GM21825 (cell line): Measurements from ENCODE around the gene SOAT2.
"Not testable (repeated sequence)": the region's sequence is repeated elsewhere in the genome, so short reads cannot be mapped to it uniquely, and the experiment has no call there.

ENCODE experiments used
- ATAC-seq: cut with Tn5 transposase; IDR thresholded peaks from one replicate; pipeline ENCODE4 v1.9.1; 2021; ENCODE audit warnings: mild to moderate bottlenecking, moderate library complexity; ENCODE audit not compliant: unreplicated experiment

Gene SOAT2

DNA sequence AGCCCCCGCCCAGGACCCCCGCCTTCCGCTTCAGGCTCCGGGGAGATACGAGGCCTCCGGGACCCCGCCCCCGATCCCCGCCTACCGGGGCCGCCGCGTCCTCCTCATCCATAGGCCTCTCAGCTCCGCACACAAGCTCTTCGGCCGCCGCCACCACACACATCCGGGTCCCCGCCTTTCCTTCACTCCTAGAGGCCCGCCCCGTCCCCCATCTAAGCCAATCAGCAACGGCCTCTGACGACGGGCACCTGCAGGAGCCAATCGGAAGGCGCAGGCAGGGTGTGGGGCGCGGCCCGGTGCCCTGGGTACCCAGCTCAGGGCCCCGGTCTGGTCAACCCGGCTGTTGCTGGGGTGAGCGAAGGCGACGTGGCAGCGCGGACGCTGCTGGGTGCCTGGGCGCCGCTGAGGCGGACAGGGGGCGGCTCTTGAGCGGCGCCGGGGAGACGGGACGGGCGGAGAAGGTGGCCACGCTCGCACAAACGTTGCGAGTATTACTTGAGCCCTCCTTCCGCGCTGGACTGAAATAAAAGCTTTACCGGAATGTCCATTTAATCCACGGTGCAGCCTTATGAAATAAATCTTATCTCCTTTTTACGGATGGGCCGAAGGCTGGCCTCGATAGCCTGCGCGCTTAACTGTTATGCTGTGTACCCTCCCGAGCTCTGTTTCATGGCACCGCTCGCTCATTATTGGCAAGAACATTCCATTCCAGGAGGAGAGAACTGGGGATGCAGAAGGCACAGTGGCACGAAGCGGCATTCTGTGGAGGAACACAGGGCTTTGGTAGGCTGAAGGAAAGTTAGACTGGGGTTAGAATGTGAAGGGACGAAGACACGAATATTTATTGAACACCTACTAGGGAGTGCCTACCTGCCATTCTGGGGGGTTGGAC is 23.8 kb upstream of the SOAT2 start, which contains the start of gene SPRYD3:
Gene SPRYD3 (minus strand): TSS at position 165 of the 892 bp plus-strand sequence. CDS start 57 bp downstream, at position 108.
- ATAC-seq = peak; percentile 98

DNA sequence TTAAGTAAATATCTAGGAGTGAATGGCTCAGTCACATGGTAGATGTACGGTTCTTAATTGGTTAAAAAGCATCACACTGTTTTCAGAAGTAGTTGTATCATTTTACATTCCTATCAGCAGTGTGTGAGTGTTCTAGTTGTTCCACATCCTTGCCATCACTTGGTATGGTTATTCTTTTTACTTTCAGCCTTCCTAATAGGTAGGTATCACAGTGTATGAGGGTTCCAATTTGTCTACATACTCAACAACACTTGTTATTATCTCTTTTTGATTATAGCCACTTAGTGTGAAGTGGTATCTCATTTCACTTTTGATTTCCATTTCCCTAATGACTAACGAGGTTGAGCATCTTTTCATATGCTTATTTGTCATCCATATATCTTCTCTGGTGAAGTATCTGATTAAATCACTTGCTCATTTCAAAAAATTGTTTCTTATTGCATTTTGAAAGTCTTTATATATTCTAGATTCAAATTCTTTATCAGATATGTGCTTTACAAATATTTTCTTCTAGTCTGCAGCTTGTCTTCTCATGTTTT is 20.6 kb upstream of the SOAT2 start:
- ATAC-seq = no peak

DNA sequence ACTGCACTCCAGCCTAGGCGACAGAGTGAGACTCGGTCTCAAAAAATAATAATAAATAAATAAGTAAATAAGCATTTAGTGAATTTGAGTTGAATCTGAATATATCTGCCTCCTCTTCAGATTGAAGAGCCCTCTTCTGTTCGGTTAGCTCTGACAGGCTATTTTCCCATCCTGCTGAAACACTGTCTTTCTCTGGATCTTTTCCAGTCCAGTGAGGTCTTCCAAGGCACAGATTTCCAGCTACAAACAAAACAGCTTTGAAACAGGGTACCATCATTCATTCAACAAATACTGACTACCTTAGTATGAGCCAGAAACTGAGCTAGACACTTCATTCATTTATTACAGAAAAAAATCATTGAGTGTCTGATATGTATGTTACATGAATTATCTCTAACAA is 16.9 kb upstream of the SOAT2 start:
- no peak for ATAC-seq

DNA sequence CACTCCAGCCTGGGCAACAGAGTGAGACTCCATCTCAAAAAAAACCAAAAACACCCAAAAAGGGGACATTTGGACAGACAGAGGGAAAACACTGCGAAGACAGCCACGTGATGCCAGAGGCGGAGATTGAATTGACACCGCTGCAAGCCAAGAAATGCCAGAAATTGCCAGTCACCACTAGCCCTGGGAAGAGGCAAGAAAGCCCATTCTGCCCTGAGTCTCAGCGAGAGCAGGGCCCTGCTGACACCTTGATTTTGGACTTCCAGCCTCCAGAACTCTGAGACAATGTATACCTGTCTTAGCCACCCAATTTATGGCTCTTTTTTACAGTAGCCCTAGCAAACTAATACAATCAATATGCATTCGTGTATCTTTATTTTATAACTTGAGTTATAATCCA is 13.2 kb upstream of the SOAT2 start:
- ATAC-seq = no peak

DNA sequence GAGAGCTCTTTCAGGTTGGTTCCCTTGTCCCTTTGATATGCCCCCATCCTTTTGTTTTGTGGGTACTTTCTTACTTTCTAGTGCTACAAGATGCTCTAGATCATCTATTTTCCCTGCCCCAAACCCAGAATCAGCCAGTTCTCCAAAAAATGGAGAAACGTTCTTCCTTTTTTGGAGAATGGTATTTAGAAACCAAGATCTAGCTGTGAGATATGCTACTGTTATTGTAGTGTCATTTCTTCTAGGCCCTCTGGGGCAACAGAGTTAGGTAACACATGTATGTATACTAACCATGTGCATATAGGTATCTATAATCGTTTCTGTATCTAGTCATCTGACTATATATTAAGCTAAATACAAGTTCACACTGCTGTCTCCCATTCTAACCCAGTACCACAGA is 12.7 kb upstream of the SOAT2 start:
- ATAC-seq = no peak

DNA sequence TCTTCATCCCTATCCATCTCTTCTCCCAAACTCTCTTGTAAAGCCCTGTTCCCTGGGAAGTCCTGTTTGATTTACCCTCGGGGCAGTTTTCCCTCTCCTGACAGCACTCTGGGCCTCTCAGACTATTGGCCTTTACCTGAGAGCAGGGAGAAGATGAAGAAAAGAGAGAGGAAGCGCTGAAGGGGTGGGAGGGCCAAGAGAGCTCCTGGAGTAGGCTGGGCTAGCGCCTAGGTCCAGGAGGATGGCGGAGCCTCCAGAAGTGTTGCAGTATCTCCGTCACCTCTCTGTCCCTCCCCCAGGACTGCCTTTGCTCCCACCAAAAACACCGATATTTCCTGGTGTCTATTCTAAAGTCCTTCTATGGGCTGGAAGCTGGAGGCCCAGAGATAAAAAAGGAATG is 11.5 kb upstream of the SOAT2 start:
- no peak for ATAC-seq

DNA sequence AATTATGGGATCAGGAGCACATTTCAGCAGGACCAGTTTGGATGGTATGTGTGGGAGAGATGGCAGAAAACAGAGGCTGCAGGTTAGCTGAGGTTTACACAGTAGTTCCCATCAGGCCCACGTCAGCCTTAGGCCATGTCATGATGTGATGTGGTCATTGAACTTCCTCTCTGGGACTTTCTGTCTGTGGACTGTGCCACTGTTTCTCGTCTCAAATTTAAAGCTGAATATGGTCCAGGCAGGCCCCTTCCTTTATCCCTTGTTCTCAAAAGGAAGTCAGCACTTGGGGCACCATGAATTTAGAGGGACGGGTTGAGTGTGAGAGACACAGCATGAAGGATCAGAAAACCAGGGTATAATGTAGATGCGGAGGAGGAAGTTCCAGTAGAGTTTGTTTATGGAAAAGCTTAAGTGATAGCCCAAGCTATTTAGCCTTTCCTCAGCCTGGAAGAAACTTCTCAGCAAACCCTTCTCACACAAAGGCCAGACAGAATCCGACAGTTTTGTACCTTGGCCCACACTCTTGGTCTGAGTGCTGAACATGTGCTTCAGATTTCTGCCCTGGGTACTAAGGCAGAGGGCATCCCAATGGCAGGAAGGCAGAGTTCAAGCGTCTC is 9.4 kb upstream of the SOAT2 start:
- no peak for ATAC-seq

DNA sequence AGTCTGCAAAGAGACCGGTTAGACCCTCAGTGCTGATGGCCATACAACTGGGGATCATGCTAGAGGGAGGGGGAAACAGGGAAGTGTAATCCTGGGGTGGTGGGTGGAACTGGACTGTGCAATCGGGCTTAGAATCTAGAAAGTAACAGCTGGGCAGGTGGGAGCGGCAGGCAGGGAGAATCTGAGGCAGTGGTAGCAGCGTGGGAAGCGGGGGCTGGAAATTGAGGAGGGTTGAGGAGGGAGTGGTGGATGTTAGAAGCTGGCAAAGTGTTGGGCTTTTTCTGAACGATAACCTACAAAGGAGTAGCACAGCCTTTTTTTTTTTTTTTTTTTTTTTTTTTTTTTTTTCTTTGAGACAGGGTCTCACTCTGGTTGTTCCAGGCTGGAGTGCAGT is 8.9 kb upstream of the SOAT2 start:
- ATAC-seq = no peak

DNA sequence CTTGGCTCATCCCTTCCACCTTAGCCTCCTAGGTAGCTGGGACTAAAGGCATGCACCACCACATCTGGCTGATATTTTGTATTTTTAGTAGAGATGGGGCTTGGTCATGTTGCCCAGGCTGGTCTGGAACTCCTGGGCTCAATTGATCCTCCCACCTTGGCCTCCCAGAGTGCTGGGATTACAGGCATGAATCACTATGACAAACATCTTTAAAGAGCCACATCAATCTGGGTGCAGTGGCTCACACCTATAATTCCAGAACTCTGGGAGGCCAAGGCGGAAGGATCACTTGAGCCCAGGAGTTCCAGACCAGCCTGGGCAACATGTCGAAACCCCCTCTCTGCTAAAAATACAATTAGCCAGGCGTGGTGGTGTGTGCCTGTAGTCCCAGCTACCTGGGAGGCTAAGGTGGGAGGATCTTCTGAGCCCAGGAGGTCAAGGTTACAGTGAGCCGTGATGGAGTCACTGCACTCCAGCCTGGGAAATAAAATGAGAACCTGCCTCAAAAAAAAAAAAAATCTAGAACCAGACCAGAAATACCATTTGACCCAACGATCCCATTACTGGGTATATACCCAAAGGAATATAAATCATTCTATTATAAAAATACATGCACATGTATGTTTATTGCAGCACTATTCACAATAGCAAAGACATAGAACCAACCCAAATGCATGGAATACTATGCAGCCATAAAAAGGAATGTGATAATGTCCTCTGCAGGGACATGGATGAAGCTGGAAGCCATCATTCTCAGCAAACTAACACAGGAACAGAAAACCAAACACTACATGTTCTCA is 8.3 kb upstream of the SOAT2 start:
- not testable (repeated sequence) for ATAC-seq

DNA sequence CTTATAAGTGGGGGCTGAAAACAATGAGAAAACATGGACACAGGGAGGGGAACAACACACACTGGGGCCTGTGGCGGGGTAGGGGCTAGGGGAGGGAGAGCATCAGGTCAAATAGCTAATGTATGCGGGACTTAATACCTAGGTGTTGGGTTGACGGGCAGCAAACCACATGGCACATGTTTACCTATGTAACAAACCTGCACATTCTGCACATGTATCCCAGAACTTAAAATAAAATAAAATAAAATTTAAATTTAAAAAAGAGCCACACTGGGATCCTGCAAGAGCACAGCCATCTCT is 7.7 kb upstream of the SOAT2 start:
- not testable (repeated sequence) for ATAC-seq

DNA sequence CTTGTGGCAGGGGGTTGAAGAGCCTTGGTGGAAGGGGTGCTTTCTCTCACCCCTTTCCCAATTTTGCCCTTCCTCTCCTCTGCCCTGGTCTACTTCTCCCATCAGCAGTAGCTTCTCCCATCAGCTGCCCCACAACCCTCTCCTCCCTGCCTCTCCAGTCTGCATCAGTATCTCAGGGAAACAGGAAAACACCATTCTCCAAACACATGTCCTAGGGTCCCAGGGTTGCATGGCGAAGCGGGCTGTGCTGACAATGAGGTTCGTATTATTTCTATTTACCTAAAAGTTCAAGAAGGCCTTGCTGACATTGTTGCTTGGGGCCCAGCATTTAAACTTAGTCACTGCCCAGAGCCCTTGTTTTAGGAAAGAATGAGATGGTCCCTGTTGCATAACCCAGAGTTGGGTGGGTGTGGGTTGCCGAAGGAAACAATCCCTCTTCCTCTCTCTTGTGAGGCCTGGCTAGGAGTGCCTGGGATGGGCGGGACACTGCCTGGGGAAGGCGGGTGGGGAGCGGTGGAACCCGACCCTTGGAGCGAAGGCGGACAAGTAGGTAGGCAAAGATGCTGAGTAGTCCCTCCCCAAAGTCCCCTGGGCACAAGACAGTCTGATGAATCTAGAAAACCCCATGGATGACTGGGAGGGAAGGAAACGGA is 7.1 kb upstream of the SOAT2 start:
- ATAC-seq = no peak

DNA sequence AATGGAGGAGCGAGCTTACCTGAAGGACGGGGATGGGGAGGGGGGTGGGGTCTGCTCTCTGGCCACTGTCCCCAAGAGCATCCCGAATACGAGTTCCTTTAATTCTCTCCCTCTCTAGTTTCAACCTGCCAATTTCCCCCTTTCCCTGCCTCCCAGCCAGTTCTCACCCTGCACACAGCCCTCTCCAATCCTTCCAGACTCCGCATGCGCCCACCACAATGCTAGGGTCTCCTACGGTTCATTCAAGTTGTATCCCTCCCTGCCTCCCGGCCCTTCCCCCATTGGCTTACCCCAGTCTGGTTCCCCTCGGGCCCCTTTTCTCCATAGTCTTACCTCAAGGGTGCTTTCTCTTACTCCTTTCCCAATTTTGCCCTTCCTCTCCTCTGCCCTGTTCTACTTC is 6.5 kb upstream of the SOAT2 start:
- ATAC-seq = no peak

DNA sequence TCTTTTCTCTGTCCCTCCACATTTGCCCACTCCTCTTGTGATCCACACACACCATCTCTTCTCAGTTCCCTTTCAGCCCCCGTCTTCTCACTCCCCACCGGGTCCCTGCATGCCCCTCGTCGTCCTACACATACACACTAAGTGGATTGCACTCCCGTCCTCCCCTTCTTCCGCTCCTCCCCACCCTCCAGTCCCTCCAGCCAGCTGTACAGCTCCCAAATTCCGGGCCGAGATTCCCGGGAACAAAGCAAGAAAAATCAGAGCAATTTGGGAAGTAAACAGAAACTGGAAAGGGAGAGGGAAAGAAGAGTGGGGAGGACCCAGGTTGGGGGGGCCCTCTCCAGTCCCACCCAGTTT is 6.1 kb upstream of the SOAT2 start:
- ATAC-seq = no peak

DNA sequence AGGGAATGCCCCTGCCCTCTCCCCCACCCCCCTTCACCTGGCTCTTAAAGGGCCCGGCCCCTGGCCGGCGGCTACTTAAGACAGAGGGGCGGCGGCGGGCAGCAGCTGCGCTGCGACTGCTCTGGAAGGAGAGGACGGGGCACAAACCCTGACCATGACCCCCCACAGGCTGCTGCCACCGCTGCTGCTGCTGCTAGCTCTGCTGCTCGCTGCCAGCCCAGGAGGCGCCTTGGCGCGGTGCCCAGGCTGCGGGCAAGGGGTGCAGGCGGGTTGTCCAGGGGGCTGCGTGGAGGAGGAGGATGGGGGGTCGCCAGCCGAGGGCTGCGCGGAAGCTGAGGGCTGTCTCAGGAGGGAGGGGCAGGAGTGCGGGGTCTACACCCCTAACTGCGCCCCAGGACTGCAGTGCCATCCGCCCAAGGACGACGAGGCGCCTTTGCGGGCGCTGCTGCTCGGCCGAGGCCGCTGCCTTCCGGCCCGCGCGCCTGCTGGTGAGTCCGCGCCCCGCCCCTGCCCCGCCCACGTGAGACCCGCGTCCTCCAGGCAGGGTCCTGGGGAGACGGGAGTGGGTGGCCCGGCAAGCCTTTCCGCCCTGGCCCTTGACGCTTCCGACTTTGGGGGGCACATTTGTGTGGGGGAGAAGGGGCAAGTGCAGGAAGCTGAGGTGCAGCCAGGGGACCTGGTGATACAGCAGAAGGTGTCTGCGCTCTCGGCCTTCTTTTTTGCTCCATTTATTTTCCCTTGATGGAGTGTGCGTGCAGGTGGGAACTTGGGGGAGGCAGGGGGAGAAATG is 5.5 kb upstream of the SOAT2 start, which contains the start of gene IGFBP6:
Gene IGFBP6 (plus strand): TSS at position 104 of the 790 bp plus-strand sequence. CDS start 51 bp downstream, at position 155.
- ATAC-seq = peak; percentile 50

DNA sequence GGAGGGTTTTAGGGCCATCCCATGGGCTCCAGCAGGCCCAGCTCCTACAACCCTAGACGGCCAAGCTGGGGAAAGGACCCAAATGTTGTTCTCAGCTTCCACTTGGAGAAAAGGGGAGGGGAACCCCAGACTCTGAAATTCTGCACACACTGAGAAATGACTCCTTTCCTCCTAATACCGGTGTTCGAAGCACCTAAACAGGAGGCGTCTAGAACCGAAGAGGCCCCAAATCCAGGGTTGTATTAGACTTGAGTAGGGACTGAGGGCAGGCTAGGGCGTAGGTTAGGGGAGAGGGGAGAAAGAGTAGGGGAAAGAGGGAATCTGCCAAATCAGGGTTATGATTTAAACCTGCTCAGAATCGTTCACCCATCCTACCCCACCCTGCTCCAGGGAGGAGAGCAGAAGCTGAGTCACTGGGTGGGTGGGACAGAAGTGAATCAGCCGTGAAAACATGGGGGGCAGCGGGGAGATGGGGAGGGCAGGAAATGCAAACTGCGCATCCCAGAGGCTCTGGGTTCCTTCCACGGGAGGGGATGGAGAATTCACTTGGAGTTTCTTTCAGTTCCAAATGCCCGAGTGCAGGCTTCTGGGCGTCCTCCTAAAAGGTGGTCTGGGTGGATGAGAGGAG is 4.8 kb upstream of the SOAT2 start:
- no peak for ATAC-seq

DNA sequence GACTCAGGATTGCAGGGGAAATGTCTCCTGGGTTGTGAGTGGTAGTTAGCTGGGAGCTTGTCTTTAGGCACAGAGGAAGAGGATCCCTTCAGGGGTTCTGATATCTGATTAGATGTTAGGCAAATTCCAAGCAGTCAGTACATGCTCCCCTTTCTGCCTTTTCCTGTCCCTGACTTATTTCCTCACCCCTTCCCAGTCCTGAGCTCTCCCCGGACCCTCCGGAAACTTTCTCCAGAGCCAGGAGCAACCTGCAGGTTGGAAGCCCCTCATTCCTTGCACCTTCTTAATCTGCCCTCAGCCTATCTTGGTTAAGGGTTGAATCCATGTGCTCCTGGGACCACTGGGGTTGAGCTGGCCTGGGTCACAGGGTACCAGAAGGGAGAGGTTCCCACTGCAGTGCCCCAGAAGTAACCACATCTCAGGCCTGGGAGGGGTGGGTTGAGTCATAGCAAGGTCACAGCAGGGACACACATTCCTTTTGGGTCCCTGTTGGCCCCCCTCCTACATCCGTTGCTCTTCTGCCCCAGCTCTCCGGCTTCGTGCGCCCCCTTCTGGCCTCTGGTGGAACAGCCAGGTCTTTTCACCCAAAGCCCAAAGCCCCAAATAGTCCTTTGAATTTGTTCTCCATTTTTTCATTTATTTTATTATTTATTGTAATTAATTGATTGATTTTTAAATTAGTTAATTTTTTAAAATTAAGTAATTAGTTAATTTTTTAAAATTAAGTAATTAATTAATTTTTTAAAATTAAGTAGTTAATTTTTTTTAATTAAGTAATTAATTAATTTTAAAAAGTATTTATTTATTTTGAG is 4.0 kb upstream of the SOAT2 start:
- ATAC-seq = no peak

DNA sequence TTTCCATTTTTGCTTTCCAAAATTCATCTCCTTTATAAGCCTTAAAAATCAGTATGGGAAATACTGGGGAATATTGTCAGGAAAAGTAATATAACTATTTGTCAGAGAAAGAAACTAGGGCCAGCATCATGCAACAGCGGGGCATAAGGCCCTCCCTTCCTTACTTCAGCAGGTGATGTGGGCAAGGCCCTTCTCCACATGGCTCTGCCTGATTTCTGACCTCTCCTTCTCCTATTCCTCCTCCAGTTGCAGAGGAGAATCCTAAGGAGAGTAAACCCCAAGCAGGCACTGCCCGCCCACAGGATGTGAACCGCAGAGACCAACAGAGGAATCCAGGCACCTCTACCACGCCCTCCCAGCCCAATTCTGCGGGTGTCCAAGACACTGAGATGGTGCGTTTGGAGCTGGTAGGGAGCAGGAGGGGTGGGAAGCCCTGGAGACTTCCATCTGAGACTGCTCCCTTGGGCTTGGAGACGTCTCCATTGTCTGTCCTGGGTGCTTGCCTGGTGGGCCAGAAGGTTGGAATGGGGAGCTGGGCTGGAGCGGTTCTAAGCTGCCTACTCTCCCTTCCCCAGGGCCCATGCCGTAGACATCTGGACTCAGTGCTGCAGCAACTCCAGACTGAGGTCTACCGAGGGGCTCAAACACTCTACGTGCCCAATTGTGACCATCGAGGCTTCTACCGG is 2.7 kb upstream of the SOAT2 start:
- no peak for ATAC-seq

DNA sequence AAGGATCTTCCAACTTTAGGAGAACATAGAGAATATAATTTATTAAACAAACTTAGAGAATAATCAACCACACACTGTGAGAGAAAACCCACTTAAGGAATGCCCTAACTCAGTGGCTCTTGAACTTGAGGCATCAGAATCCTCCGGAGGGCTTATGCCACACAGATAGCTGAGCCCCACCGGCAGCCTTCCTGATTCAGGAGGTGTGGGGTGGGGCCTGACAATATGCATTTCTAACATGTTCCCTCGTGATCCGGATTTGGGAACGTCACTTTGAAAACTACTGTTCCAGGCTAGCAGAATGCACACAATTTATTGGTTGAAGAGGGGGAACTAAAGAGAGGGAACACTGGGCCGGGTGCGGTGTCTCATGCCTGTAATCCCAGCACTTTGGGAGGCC is 2.0 kb upstream of the SOAT2 start:
- ATAC-seq = no peak
